A549 treated with GW870086 at 1 μM for 4 hours (cell line): ENCODE measurements around the gene ACVR2B. TPM values are rescaled to one million over a fixed set of nuclear protein-coding genes. Genes with fewer than 3 reads are reported as not detected.

Experiments used
- total RNA-seq: library from RNA; stranded (reverse); fragments of 200-300 nt; extraction: Qiagen RNA extraction; gene quantifications from 5 replicates; pipeline ENCODE4 v1.2.3, GENCODE V29; 2022; ENCODE audit warnings: low read depth

Gene ACVR2B
- total RNA-seq, result 1.6 to 2.7 TPM (median 2.6 TPM) in 5 replicates

DNA sequence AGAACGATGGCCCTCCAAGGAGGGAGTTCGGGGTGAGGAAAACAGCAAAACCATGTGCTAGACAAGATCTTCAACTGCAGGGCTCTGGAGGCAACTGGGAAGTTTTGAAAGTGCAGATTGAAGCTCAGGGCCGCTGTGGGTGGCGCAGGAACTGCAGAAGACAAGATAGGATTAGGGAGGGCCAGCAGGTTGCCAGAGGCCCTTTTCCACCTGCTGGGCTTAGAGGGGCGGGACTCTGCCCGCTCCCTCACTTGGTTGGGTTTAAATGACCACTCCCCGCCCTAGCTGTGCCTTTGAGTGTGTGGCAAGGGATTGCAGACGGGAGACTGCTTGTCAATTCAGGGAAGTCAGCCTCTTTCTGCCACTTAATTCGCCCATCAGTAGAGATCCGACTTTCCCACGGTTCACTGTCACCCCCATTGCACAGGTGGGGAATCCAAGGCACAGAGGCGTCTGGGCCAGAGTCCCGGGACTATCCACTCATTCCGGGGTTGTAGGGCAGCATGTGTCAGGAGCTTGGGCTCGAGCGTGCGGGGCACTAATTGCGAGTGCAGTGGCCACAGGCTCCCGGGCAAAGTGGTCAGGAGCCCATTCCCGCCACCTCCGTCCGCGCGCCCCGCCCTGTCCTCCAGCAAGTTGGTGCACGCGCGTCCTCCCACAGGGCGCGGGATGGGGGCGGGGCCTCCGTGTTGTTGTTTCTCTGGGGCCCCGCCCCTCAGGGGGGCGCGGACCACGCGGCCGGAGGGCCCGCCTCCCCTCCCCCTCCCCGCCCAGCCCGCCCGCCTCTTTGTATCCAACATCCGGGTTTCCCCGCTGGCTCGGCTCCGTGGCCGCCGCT is at the start of gene ACVR2B:
Gene ACVR2B, plus strand, starts transcription at position 816 of the 838 bp plus-strand sequence. CDS start 433 bp downstream, outside the sequence.

DNA sequence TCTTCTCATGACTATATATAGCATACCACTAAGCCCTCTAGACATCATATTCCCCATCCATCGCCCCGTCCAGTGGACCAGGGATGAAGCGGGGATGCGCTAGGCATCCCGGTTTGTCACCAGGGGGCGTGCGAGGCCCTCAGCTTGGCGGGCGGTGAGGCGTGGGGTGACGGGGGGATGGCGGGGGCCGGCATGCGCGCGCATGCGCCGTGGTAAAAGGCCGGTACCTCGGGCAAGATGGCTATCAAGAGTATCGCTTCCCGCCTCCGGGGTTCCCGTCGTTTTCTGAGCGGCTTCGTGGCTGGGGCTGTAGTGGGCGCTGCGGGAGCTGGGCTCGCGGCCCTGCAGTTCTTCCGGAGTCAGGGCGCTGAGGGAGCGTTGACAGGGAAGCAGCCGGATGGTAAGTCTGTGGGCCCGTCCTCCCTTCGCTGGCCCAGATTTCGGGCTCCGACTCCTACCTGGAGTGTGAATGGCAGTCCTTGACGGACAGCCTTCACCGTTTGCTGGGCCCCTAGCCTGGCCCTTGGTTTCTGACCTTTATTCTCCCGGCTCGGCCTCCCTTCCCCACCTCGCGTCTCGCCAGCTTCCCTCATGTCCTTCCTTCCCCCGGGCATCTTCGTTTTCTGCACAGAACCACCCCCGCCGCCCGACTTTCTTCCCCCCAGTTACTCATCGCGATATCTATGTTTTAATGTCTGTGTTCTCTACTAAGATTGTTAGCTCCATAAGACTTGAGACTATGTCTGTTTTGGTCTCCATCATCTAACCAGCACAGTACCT is 42.6 kb downstream of the ACVR2B start, which contains the start of gene EXOG:
Gene EXOG, plus strand, starts transcription at position 210 of the 780 bp plus-strand sequence. Its CDS starts 28 bp downstream, at position 238.

Other genes starting within 250 kb of the ACVR2B start
- gene SLC22A13, start 188.1 kb upstream of the ACVR2B start, total RNA-seq, result 0.07 to 0.10 TPM in 2 of 5 replicates, not detected in the others
- not detected in 5 replicates for gene SLC22A14, start 171.6 kb upstream of the ACVR2B start, total RNA-seq
- gene XYLB, start 107.1 kb upstream of the ACVR2B start, total RNA-seq, result 3.6 to 4.0 TPM (median 3.8 TPM) in 5 replicates
- 9.4 to 17.1 TPM (median 14.6 TPM) in 5 replicates for gene EXOG, start 42.5 kb downstream of the ACVR2B start, total RNA-seq
- gene SCN5A, start 195.8 kb downstream of the ACVR2B start, total RNA-seq, result 0.53 to 2.6 TPM (median 1.0 TPM) in 5 replicates